Keratinocyte (primary cell): ENCODE results near the gene PTEN. TPM values are rescaled to one million over a fixed set of nuclear protein-coding genes. Genes with fewer than 3 reads are reported as not detected.
A peak's percentile ranks its signal among the peaks of the same experiment; 100 is the strongest.

Experiments
- DNase-seq: peaks from one replicate; pipeline ENCODE4 v3.0.0-alpha.2; 2011; ENCODE audit warnings: low read depth, missing footprints, low spot score
- FAIRE-seq: peaks from 2 replicates; lab custom pipeline; 2011; peaks lifted over from hg19 to GRCh38; lab: Jason Lieb, UNC
- H2AFZ ChIP-seq: 2 replicates; pipeline ENCODE4 v1.6.0; 2012; ENCODE audit warnings: low read length, control low read depth, inconsistent platforms; ENCODE audit not compliant: control insufficient read depth
- H3K27ac ChIP-seq: 2 replicates; pipeline ENCODE4 v1.5.1; 2011; ENCODE audit warnings: low read length; ENCODE audit not compliant: control insufficient read depth, insufficient read depth
- H3K27me3 ChIP-seq: 3 replicates; pipeline ENCODE4 v1.6.0; 2011; ENCODE audit warnings: low read length; ENCODE audit not compliant: control insufficient read depth, insufficient read depth; ENCODE audit errors: extremely low read depth
- H3K36me3 ChIP-seq, 2 experiments: 2 replicates in 1 of 2; 3 replicates in 1 of 2; pipeline ENCODE4 v1.5.1; 2011; ENCODE audit warnings: low read length in 2 of 2, mild to moderate bottlenecking in 1 of 2; ENCODE audit not compliant: control insufficient read depth in 2 of 2, insufficient read depth in 2 of 2; ENCODE audit errors: extremely low read depth in 1 of 2
- H3K4me1 ChIP-seq: 3 replicates; pipeline ENCODE4 v1.5.1; 2011; ENCODE audit warnings: low read length; ENCODE audit not compliant: control insufficient read depth, insufficient read depth; ENCODE audit errors: extremely low read depth
- H3K4me2 ChIP-seq: 3 replicates; pipeline ENCODE4 v1.6.0; 2011; ENCODE audit warnings: low read depth, low read length; ENCODE audit not compliant: control insufficient read depth, insufficient read depth; ENCODE audit errors: extremely low read depth
- H3K4me3 ChIP-seq, 3 experiments: fragments of 200-600 bp in 1 of 3; sonication (generic) in 1 of 3; 2 replicates in 2 of 3; 3 replicates in 1 of 3; pipeline ENCODE4 v1.5.1; 2011 to 2016; ENCODE audit warnings: low read length in 3 of 3, mild to moderate bottlenecking in 3 of 3, control low read depth in 2 of 3, inconsistent platforms in 1 of 3, low read depth in 1 of 3, mixed read lengths in 1 of 3, mixed run types in 1 of 3, moderate library complexity in 1 of 3; ENCODE audit not compliant: control insufficient read depth in 2 of 3, insufficient read depth in 2 of 3; ENCODE audit errors: extremely low read depth in 1 of 3
- H3K79me2 ChIP-seq: 2 replicates; pipeline ENCODE4 v1.6.0; 2012; ENCODE audit warnings: low read length; ENCODE audit not compliant: control insufficient read depth, insufficient read depth
- H3K9ac ChIP-seq: 3 replicates; pipeline ENCODE4 v1.6.0; 2011; ENCODE audit warnings: low read length; ENCODE audit not compliant: control insufficient read depth, insufficient read depth; ENCODE audit errors: extremely low read depth
- H3K9me1 ChIP-seq: 3 replicates; pipeline ENCODE4 v1.6.0; 2011; ENCODE audit warnings: low read length; ENCODE audit not compliant: control insufficient read depth, insufficient read depth; ENCODE audit errors: extremely low read depth
- H3K9me3 ChIP-seq: 2 replicates; pipeline ENCODE4 v1.5.1; 2012; ENCODE audit warnings: low read depth, low read length; ENCODE audit not compliant: control insufficient read depth
- H4K20me1 ChIP-seq: 3 replicates; pipeline ENCODE4 v1.6.0; 2011; ENCODE audit warnings: low read length; ENCODE audit not compliant: control insufficient read depth, insufficient read depth; ENCODE audit errors: extremely low read depth
- CTCF ChIP-seq, 3 experiments: IDR thresholded peaks in 1 of 3; conservative IDR thresholded peaks in 1 of 3; optimal IDR thresholded peaks in 1 of 3; 2 replicates in 2 of 3; 3 replicates in 1 of 3; pipeline versions ENCODE3 to v1.5.1; 2011; ENCODE audit warnings: low read length in 3 of 3, mild to moderate bottlenecking in 3 of 3, moderate library complexity in 2 of 3, control low read depth in 1 of 3, inconsistent platforms in 1 of 3; ENCODE audit not compliant: insufficient read depth in 2 of 3; ENCODE audit errors: extremely low read depth in 1 of 3
- EZH2 ChIP-seq: IDR thresholded peaks from one replicate; pipeline ENCODE4 v1.6.1; 2012; ENCODE audit warnings: inconsistent platforms, mild to moderate bottlenecking, low read length, moderate library complexity
- dilution Hi-C: fragments of 300-500 bp; cut with MboI; formaldehyde crosslinking; loops from one replicate; pipeline ENCODE4 v1.7.0; 2020; ENCODE audit warnings: low sequenced_read_pairs; ENCODE audit not compliant: extremely low pct_ligation_motif_present
- polyA plus RNA-seq, 5 experiments: library from polyadenylated mRNA; depleted of rRNA in 3 of 5; stranded (reverse) in 3 of 5; stranded (forward) in 1 of 5; unstranded in 1 of 5; fragments of >200 nt; gene quantifications; 1 replicate in 1 of 5; 2 replicates in 3 of 5; 3 replicates in 1 of 5; pipeline versions ENCODE4 v1.2.1 to v1.2.3, GENCODE V29; 2011 to 2012; ENCODE audit warnings: missing spikeins in 2 of 5, low read depth in 1 of 5, low replicate concordance in 1 of 5

Gene PTEN
- polyA plus RNA-seq, 1 donor (not counting 4 experiments of a cell fraction or from before 2014, with no cell fraction given), result 39.4 TPM

GRCh38 chr10:87956055-87956454 lies 92.6 kb downstream of the PTEN start:
- dilution Hi-C loops, result no loop called here
- no peak for TF ChIP-seq CTCF (optimal IDR thresholded peaks at IDR 0.05 in 1 of 3, IDR thresholded peaks at IDR 0.05 in 1 of 3, conservative IDR thresholded peaks at IDR 0.05 in 1 of 3; ENCODE audit: extremely low read depth in 1 of 3, insufficient read depth in 2 of 3, low read length in 3 of 3)
- no peak for TF ChIP-seq EZH2
- H3K4me1 ChIP-seq, result no peaks in the 10 kb centered on the region
- no peaks in the 10 kb centered on the region for H3K79me2 ChIP-seq
- H2AFZ ChIP-seq, result no peak overlapping the region
- FAIRE-seq, result no peak
- no peaks in the 10 kb centered on the region for H3K9me1 ChIP-seq
- H3K9ac ChIP-seq, result no peak overlapping the region
- H3K4me3 ChIP-seq, result no peak overlapping the region
- H3K36me3 ChIP-seq, result peaks cover 3 to 4% of the 10 kb centered on the region in 2 experiments
- H4K20me1 ChIP-seq, result no peaks in the 10 kb centered on the region
- H3K27me3 ChIP-seq, result no peaks in the 10 kb centered on the region
- H3K9me3 ChIP-seq, result no peaks in the 10 kb centered on the region
- no peak overlapping the region for H3K4me2 ChIP-seq
- no peak for DNase-seq
- no peak overlapping the region for H3K27ac ChIP-seq

GRCh38 chr10:87957702-87958101 lies 94.3 kb downstream of the PTEN start:
- no peak overlapping the region for H2AFZ ChIP-seq
- H3K9me3 ChIP-seq, result no peaks in the 10 kb centered on the region
- FAIRE-seq, result peak; percentile 53
- H3K4me3 ChIP-seq, result no peak overlapping the region
- H3K9ac ChIP-seq, result no peak overlapping the region
- dilution Hi-C loops, result no loop called here
- no peaks in the 10 kb centered on the region for H3K4me1 ChIP-seq
- H3K9me1 ChIP-seq, result no peaks in the 10 kb centered on the region
- no peak overlapping the region for H3K27ac ChIP-seq
- peaks cover 0 to 5% of the 10 kb centered on the region in 2 experiments for H3K36me3 ChIP-seq
- H4K20me1 ChIP-seq, result no peaks in the 10 kb centered on the region
- no peaks in the 10 kb centered on the region for H3K79me2 ChIP-seq
- no peak for DNase-seq
- H3K4me2 ChIP-seq, result no peak overlapping the region
- no peaks in the 10 kb centered on the region for H3K27me3 ChIP-seq
- TF ChIP-seq EZH2 (no peak), CTCF (optimal IDR thresholded peaks at IDR 0.05 in 1 of 3, IDR thresholded peaks at IDR 0.05 in 1 of 3, conservative IDR thresholded peaks at IDR 0.05 in 1 of 3; ENCODE audit: extremely low read depth in 1 of 3, insufficient read depth in 2 of 3, low read length in 3 of 3) (no peak)
